ENCODE results near the gene WDR20. TPM values are rescaled to one million over a fixed set of nuclear protein-coding genes. Genes with fewer than 3 reads are reported as not detected.

Gene WDR20
- polyA plus RNA-seq, 1 of the 3 experiments (the other 2 are of a cell fraction): 12.4 TPM

GRCh38 chr14:102234331-102235264 lies 94.9 kb downstream of the WDR20 start:
- WGBS (ENCODE audit: low lambda C conversion rate): 80% methylated on average over 34 of the region's 34 CpGs
- H3K27ac ChIP-seq (ENCODE audit: low read depth in 2 of 2, low read length in 1 of 2): no peak overlapping the region

GRCh38 chr14:102235275-102235897 lies 95.7 kb downstream of the WDR20 start:
- Histone ChIP-seq H3K79me2 (ENCODE audit: insufficient read depth) (no peaks in the 10 kb centered on the region), H3K4me2 (no peak overlapping the region; the same call in 1 of the 2 replicates), H3K27me3 (ENCODE audit: insufficient read depth) (no peaks in the 10 kb centered on the region), H3F3A (replicated peaks; ENCODE audit: insufficient read depth) (no peaks in the 10 kb centered on the region), H2AFZ (ENCODE audit: low read depth) (no peak overlapping the region), H3K4me1 (ENCODE audit: control insufficient read depth in 1 of 2, insufficient read depth in 2 of 2, low read depth in 1 of 2, low read length in 1 of 2) (peaks cover 0 to 5% of the 10 kb centered on the region in 2 experiments; a peak in 1 of 4 replicates), H3K36me3 (replicated peaks in 1 of 2; ENCODE audit: control insufficient read depth in 1 of 2, insufficient read depth in 2 of 2, low read length in 1 of 2) (peaks cover 0 to 2% of the 10 kb centered on the region in 2 experiments), H3K4me3 (ENCODE audit: low read depth in 2 of 2, low read length in 1 of 2) (peak overlapping the region in 1 of 2 experiments; percentile 30; a peak in 1 of 4 replicates), H3K9me3 (no peaks in the 10 kb centered on the region), H3K9me2 (no peaks in the 10 kb centered on the region), H3K27ac (ENCODE audit: low read depth in 2 of 2, low read length in 1 of 2) (no peak overlapping the region), H3K9ac (no peak overlapping the region; the same call in 1 of the 2 replicates), H4K20me1 (ENCODE audit: insufficient read depth) (no peaks in the 10 kb centered on the region)
- TF ChIP-seq SMC3 (IDR thresholded peaks at IDR 0.05; ENCODE audit: low read depth, low read length) (peak; percentile 71), FOXM1 (IDR thresholded peaks at IDR 0.05; ENCODE audit: low read depth) (no peak), RAD21 (IDR thresholded peaks at IDR 0.05; ENCODE audit: low read length) (peak; percentile 76), CTCF (IDR thresholded peaks at IDR 0.05) (peak; percentile 79)
- ChIA-PET POLR2A (no interaction called here), CTCF (interaction anchor here (1.0 to 2.7 kb wide), 3 partner anchors 16 to 79 kb away, joined by 3 to 26 read pairs (median 10); no protein-coding TSS in a partner anchor)
- WGBS (ENCODE audit: low lambda C conversion rate): 69% methylated on average over 19 of the region's 19 CpGs
- DNase-seq: peak; percentile 87

More at GRCh38 chr14:102234331-102235264, 94.9 kb downstream of the WDR20 start:
- CTCF ChIA-PET: interaction anchor here (1.1 kb wide), 1 partner anchor 150 kb away, joined by 3 read pairs; no protein-coding TSS in a partner anchor
- no peak overlapping the region for H2AFZ ChIP-seq (ENCODE audit: low read depth)
- H3K36me3 ChIP-seq (replicated peaks in 1 of 2; ENCODE audit: control insufficient read depth in 1 of 2, insufficient read depth in 2 of 2, low read length in 1 of 2): peaks cover 0 to 2% of the 10 kb centered on the region in 2 experiments
- H4K20me1 ChIP-seq (ENCODE audit: insufficient read depth): no peaks in the 10 kb centered on the region
- H3K9ac ChIP-seq: no peak overlapping the region
- no peak for TF ChIP-seq PBX3 (IDR thresholded peaks at IDR 0.05)
- H3K27me3 ChIP-seq (ENCODE audit: insufficient read depth): no peaks in the 10 kb centered on the region
- no peaks in the 10 kb centered on the region for H3K79me2 ChIP-seq (ENCODE audit: insufficient read depth)
- no peaks in the 10 kb centered on the region for H3K9me2 ChIP-seq
- H3K4me2 ChIP-seq: no peak overlapping the region; the same call in 1 of the 2 replicates
- no peak for DNase-seq
- no peaks in the 10 kb centered on the region for H3F3A ChIP-seq (replicated peaks; ENCODE audit: insufficient read depth)
- peaks cover 0 to 5% of the 10 kb centered on the region in 2 experiments; a peak in 1 of 4 replicates for H3K4me1 ChIP-seq (ENCODE audit: control insufficient read depth in 1 of 2, insufficient read depth in 2 of 2, low read depth in 1 of 2, low read length in 1 of 2)
- H3K9me3 ChIP-seq: no peaks in the 10 kb centered on the region
- no peak overlapping the region for H3K4me3 ChIP-seq (ENCODE audit: low read depth in 2 of 2, low read length in 1 of 2)
- POLR2A ChIA-PET: no interaction called here
